ENCODE results near the gene UBAC2.

Gene UBAC2

DNA sequence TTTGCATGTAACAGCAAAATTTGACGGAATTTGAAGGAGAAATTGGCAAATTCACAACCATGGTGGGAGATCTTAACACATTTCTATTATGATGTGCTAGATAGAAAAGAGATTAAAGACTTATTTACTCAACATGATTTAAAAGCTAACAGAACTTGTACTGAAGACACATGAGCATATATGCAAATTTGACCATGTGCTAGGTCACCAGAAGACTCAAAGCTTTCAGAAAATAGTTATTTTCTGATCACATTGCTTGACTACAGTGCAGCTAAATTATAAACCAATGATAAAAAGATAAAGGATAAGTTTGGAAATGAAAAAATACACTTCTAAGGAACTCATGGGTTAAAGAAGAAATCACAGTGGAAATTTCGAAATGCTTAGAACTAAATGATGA, 97.4 kb downstream of the UBAC2 start:
- peak in 1 of 2 donors; percentile 64 for DNase-seq

GRCh38 chr13:99299256-99299919, 98.7 kb downstream of the UBAC2 start:
- DNase-seq: no peak

DNA sequence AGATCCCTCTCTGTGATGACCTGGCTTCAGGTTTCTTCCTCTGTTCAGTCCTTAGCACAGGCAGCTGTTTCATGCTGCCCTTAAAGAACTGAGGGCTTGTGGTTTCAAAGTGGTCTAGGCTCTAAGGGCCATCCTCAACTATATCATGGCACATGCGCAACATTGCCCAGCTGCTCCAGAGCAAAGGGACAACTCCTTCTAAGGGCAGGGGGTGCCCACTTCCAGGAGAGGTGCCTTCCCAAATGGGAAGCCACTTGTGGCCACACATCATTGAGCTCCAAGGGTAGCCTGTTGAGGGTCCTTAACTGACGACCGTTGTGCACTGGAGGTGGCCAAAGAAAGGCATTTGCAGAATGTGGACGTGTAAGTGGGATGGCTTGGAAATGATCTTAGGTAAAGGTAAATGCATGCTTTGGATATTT, 99.3 kb downstream of the UBAC2 start:
- no peak for DNase-seq

DNA sequence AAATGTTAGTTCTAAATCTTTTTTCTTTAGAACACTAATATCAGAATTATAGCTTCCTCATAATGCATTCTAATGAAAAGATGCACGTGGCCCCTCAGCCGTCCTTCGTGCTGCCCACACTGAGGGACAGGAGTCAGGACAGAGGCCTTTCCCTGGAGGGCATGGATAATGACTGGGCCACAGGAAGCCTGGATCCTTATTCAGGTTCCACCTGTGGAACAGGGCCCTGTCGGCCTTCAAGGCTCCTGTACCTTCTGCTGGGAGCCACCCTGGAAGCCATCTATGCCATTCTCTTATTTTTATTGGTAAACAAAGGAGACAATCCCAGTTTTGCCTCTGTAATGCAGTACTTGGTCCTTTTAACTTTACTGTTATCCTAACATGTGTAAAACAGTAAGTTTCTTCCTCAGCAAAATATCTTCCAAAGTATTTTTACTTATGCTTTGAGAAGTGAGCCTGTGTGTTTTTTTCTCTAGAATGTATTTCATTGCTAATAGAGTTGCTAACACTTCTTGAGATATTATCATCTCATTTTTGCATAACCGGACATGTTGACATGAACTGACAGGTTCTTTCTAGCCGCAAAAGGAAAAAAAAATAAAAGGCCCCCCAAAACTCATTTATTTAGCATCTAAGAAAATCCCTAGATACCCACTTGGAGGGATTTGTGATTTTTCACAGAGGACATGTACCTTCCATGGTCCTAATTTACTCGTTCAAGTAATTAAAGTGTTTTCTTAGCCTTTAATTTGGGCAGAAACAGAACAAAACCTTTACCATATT, 100.6 kb downstream of the UBAC2 start:
- DNase-seq: peak in 1 of 2 donors; percentile 57

DNA sequence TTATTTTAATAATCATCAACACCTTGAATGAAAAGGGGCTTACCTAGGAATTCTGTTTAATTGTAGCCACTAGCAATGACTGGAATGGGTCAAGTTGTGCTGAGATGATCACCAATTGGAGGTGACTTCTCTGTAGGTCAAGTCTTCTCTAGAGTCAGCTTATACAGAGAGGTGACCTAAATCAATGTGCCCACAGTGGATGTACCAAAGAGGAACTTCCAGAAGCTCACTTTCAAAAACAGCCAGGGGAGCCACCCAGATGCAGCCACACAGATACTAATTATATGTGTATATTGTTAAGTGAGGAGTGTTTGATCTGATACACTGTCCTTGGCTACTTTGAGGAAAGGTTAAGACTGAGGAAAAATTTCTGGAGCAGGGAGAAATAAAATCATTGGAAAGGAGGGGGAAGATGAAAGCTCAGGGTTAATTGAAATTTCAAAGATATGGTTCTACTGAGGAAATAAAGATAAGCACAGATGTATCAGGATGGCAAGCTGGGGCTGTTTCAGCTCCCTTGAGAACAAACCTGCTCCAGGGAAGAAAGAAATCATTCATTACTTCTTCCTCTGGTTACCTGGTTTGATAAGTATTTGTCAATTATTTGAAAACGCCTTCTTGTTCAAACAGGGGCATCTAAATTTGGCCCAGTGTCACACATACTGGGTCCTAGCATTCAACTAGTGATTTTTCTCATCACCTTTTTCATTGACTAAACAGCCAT, 101.4 kb downstream of the UBAC2 start:
- DNase-seq: peak; percentile 39 to 55

- peak in 1 of 2 donors; percentile 38 for DNase-seq
Measured at GRCh38 chr13:99302637-99303505, 102.2 kb downstream of the UBAC2 start.

GRCh38 chr13:99303863-99304521, 103.3 kb downstream of the UBAC2 start:
- DNase-seq: peak; percentile 56 to 68

DNA sequence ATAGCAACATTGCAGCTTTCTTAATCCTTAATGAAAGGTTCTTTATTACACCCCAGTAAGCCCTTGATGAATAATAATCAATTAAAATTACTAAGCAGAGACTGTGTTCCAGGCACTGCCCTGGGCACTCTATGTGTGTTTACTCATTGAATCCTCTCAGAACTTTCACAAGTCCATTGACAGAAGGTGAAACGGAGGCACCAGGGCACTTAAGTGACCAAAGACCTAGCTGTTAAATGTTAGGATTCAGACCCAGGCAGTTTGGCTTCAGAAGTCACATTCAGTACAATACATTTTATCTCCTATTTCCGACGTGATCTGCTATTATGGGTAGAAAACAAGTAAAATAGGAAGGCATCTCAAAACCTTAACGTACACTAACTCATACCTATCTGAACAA, 103.9 kb downstream of the UBAC2 start:
- DNase-seq: peak in 1 of 2 donors; percentile 48

DNA sequence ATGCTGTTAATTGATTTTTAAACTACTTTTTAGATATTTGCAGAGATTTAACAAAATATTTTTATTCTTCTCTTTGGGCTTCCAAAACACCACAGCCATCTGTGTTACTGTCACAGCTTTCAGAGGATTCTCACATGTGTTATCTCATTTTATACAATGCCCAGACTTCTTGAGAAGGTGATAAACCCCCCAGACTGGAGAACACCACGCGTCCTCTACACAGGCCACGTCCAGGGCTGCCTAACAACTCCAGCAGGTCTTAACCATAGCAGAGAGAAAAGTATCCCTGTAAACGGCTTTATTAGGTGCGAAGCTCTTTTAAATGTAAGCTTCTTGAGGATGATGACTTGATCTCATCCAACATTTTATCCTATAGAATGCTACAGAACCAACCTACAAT, 104.5 kb downstream of the UBAC2 start:
- peak; percentile 47 to 68 for DNase-seq

GRCh38 chr13:99305566-99305965, 104.9 kb downstream of the UBAC2 start:
- DNase-seq: peak in 1 of 2 donors; percentile 50

- DNase-seq: peak; percentile 67 to 88
Measured at GRCh38 chr13:99307247-99307646, 106.6 kb downstream of the UBAC2 start, which contains the start of gene GPR183. Gene GPR183, minus strand, starts transcription at chr13:99307399. Its CDS starts 11,254 bp downstream, at chr13:99296145.

DNA sequence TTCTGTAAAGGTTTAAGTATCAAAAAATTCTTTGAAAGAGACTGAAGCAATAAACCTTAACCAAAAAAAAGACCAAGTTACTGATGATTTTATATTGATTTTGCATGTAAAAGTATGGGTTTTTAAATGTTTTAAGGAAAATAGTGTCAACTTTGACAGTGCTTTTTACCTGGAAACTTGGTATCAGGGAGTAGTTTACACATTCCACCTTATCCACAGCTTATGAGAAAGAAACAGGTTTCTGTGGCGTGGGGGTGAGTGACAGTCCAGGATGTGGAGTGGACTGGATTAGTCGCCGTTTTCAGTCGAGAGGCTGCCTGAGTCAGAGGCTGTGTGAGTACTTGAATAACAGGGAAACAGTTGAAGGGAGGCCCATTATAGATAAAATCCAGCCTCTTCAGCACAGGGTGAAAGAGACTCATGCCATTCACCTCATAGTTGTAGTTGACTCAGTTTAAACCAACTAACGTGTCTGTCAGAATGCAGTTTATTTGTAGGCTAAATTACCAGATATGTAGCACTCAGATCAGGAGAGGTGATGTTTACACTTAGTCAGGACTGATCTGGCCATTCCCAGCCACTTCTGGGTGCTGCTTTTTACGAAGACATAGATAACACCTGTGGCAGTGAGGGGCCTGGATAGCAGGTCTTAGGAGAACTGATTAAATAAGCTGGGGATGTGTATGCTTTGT, 107.1 kb downstream of the UBAC2 start:
- DNase-seq: peak; percentile 62 to 65

DNA sequence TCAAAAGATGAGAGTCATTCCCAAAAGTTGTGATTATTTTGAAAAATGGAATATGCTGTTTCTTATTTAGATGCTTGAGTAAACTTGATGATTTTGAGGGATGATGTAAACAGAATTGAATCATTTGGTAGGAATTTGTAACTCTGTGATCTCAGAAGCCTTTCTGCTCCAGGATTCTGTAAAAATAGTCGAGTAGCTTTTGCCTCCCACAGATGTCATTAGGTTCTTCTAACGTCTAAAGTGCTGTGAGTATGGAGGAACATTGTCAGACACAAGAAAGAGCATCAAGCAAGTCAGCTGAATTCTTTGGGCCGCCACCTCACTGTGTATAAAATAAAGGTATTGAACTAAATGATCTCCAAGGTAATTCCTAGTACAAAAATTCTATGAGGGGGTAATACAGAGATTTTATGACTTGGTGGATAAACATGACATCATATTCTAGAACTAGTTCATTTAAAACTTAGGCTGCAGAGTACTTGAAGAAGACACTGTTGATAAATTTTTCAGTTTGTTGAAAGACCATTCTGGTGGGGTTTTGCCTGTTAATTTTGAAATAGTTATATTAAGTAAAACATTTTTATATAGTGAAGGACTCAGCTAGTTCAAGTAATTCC, 107.9 kb downstream of the UBAC2 start:
- no peak for DNase-seq

DNA sequence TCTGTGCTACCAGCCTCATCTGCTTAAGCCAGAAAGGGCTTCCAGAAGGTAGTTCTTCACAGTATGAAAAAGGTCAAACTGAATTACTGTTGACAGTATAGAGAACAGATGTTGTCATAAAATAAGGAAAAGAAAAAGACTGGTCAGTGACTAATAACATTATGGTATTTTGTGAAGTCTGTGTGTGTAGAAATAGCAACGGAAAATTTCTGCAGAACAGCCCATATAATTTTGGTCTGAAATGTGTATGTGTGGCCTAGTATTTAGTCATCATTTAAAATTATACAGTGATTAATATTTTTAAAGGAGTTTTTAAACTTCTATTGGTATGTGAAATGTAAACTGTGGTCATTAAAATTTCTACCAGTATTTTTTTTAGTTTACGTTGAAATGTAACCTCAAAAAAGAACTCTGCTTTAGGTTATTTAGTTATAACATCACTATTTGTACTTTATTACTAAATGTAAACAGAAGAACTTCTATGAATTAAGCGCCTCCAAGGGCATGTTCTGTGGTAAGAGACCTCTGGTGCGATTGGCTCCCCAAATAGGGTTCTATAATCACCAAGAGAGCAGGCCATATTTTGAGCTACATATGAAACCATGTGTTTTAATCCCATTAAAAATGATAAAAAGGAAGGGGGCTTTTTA, 109.9 kb downstream of the UBAC2 start:
- peak in 1 of 2 donors; percentile 33 for DNase-seq

DNA sequence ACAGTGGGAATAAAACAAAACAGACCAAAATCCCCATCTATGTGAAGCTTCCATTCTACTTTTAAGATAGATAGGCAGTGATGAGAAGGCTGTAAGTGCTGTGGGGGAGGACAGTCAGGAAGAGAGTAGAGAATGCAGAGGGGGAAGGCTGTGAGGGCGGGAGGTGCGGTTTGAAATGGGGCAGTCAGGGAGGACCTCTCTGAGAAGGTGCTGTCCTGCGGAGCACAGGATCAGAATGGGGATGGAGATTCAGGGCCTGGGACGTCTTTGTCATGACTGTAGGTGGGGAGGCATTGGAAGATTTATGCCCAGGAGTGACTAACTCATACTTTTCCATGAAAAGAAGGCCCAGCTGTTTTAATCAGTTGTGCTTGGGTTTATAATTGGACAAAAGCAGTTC, 110.5 kb downstream of the UBAC2 start:
- peak in 1 of 2 donors; percentile 38 for DNase-seq

DNA sequence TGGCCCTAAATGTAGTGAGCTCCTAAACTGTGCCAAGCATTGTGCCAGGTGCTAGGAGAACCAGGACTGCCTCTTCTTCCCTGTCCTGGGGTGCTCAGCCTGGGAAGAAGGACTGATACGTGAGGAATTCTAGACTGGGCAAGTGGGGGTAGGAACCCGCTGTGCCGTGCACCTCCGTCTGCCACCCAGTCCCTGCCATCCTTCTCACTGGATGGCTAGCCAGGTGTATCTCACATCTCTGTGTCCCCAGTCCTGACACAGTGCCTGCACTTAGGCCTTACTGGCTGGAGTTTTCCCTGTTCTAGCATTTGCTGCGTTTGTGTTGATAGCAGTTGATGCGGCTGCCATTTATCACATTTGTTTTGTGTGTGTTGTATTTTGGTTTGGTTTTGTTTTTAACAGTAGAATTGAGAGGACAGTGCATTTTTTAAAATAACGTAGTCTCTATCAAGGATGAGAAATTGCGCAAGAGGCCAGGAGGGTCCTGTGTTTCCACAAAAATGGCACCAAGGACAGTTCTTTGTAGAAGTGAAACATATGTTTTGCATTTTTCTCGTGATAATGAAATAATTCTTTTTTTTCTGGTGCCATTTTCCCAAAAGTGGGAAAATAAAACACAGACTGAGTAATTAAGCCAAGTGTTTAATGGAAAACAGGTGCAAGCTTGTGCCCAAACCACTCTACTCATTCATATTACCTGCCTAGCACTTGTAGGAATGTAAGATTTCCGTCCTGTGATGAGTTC, 111.3 kb downstream of the UBAC2 start:
- DNase-seq: no peak

- DNase-seq: peak; percentile 38 to 85
Measured at GRCh38 chr13:99312493-99312883, 111.8 kb downstream of the UBAC2 start.

DNA sequence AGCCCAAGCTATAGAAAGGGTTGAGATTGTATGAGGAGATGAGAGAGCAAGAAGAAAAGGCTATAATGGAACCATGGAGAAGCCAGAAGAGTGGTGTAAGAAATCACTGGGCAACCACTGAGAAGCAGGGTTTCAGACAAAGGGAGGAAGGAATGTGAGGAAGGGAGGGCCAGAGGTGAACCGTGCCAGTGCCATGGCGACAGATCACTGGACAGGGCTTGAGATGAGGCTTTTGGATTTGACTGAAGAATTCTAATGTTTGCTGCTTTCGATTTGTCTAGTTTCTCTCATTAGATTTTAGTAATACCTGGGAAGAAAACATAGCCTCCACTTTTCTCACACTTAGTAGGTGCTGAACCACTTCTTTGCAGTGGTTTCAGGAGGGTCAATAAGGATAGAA, 112.8 kb downstream of the UBAC2 start:
- peak in 1 of 2 donors; percentile 30 for DNase-seq

DNA sequence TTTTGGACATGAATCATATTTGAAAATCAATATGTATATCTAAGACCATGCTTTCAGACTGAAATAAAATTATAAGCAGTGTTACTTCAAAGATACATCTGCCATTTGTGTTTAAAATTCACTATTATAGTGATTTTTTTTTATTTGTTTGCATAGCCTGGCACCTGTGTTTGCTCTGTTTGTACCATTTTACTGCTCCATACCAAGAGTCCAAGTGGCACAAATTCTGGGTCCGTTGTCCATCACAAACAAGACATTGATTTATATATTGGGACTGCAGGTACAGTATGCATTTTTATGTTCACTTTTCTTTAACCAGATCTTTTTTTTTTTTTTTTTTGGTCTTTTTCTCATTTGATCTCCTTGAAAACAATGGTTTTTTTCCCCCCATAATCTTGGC, 113.3 kb downstream of the UBAC2 start:
- no peak for DNase-seq
